Peyer's patch (tissue), 4 donors: ENCODE results near the gene ASRGL1. TPM values are rescaled to one million over a fixed set of nuclear protein-coding genes. Genes with fewer than 3 reads are reported as not detected.

Source experiments
- DNase-seq, 3 donors: peaks; one replicate each; pipeline ENCODE4 v3.0.0-alpha.2; 2017 to 2019
- H3K27ac ChIP-seq, 4 donors: fragments of 200-600 bp; sonication (generic); one replicate each; pipeline ENCODE4 v1.5.1; 2016 to 2019
- H3K27me3 ChIP-seq, 2 donors: fragments of 200-600 bp; sonication (generic); one replicate each; pipeline ENCODE4 v1.5.1; 2019
- H3K36me3 ChIP-seq, 3 donors: fragments of 200-600 bp; sonication (generic); one replicate each; pipeline ENCODE4 v1.5.1; 2016 to 2019
- H3K4me1 ChIP-seq, 4 donors: fragments of 200-600 bp; sonication (generic); one replicate each; pipeline ENCODE4 v1.5.1; 2016 to 2019
- H3K4me3 ChIP-seq, 4 donors: fragments of 200-600 bp; sonication (generic); 1 replicate in 3 of 4; 2 replicates in 1 of 4; pipeline ENCODE4 v1.5.1; 2016 to 2019; ENCODE audit warnings: mild to moderate bottlenecking in 1 of 4
- H3K9me3 ChIP-seq, 4 donors: fragments of 200-600 bp; sonication (generic); one replicate each; pipeline ENCODE4 v1.5.1; 2016 to 2019; ENCODE audit warnings: mild to moderate bottlenecking in 1 of 4
- CTCF ChIP-seq, 6 experiments: fragments of 450-650 bp in 4 of 6; fragments of 200-600 bp in 2 of 6; sonication (generic) in 1 of 6; IDR thresholded peaks; one replicate each; pipeline ENCODE4 v1.5.1; 2017 to 2019; ENCODE audit warnings: antibody characterized with exemption in 6 of 6, mild to moderate bottlenecking in 3 of 6, moderate library complexity in 1 of 6
- POLR2A ChIP-seq, 2 donors: fragments of 450-650 bp; IDR thresholded peaks; one replicate each; pipeline ENCODE4 v1.5.1; 2017; ENCODE audit warnings: antibody characterized with exemption in 2 of 2, mild to moderate bottlenecking in 2 of 2, moderate library complexity in 2 of 2
- total RNA-seq, 4 donors: library from RNA; depleted of rRNA; stranded (reverse); fragments of >200 nt; gene quantifications; one replicate each; pipeline ENCODE4 v1.1.0, GENCODE V29; 2016

Gene ASRGL1
- 10 to 100 TPM; 26.0 to 57.8 (median 29.8) TPM for total RNA-seq

GRCh38 chr11:62337303-62338181 lies at the start of gene ASRGL1:
TSS of gene ASRGL1 (plus strand) at chr11:62337448. CDS start at chr11:62337978, 530 bp downstream.
- DNase-seq = peak; percentile 73 to 95 (median 90)
- Histone ChIP-seq H3K9me3 (no peaks in the 10 kb centered on the region), H3K27ac (peak within 1 kb of the TSS; percentile 21 to 36 (median 30)), H3K4me3 (peak within 1 kb of the TSS; percentile 70 to 81 (median 74)), H3K36me3 (no peaks in the 10 kb centered on the region), H3K27me3 (no peaks in the 10 kb centered on the region), H3K4me1 (peaks cover 0 to 5% (median 0%) of the 10 kb centered on the region in 4 donors)
- no peak for TF ChIP-seq POLR2A (IDR thresholded peaks at IDR 0.05)
- no peak for TF ChIP-seq CTCF (IDR thresholded peaks at IDR 0.05)

- H3K9me3 ChIP-seq = no peaks in the 10 kb centered on the region
- no peak overlapping the region for H3K4me3 ChIP-seq
- TF ChIP-seq CTCF (IDR thresholded peaks at IDR 0.05) (no peak), POLR2A (IDR thresholded peaks at IDR 0.05) (no peak)
- no peak for DNase-seq
- H3K27me3 ChIP-seq = no peaks in the 10 kb centered on the region
- no peaks in the 10 kb centered on the region for H3K36me3 ChIP-seq
- no peaks in the 10 kb centered on the region for H3K4me1 ChIP-seq
- H3K27ac ChIP-seq = no peak overlapping the region
These were observed 41.7 kb upstream of the ASRGL1 start for GRCh38 chr11:62295504-62295903.

- H3K4me3 ChIP-seq = no peak within 1 kb of the TSS
- TF ChIP-seq POLR2A (IDR thresholded peaks at IDR 0.05) (no peak), CTCF (IDR thresholded peaks at IDR 0.05) (no peak)
- H3K27ac ChIP-seq = no peak within 1 kb of the TSS
- H3K9me3 ChIP-seq = no peaks in the 10 kb centered on the region
- H3K4me1 ChIP-seq = no peaks in the 10 kb centered on the region
- H3K27me3 ChIP-seq = no peaks in the 10 kb centered on the region
- no peaks in the 10 kb centered on the region for H3K36me3 ChIP-seq
- DNase-seq = no peak
These were observed 38.3 kb upstream of the ASRGL1 start, which contains the start of gene SCGB1D4 for GRCh38 chr11:62298975-62299374. TSS of gene SCGB1D4 (minus strand) at chr11:62299075. CDS start at chr11:62299010, 65 bp downstream.

- Histone ChIP-seq H3K9me3 (peaks cover 0 to 2% (median 0%) of the 10 kb centered on the region in 4 donors), H3K4me3 (no peak overlapping the region), H3K36me3 (no peaks in the 10 kb centered on the region), H3K27ac (no peak overlapping the region), H3K4me1 (no peaks in the 10 kb centered on the region), H3K27me3 (no peaks in the 10 kb centered on the region)
- TF ChIP-seq POLR2A (IDR thresholded peaks at IDR 0.05) (no peak), CTCF (IDR thresholded peaks at IDR 0.05) (no peak)
- DNase-seq = no peak
These were observed 31.0 kb upstream of the ASRGL1 start for GRCh38 chr11:62306227-62306626.

GRCh38 chr11:62307950-62308349 lies 29.3 kb upstream of the ASRGL1 start:
- no peak overlapping the region for H3K27ac ChIP-seq
- H3K4me1 ChIP-seq = no peaks in the 10 kb centered on the region
- H3K4me3 ChIP-seq = no peak overlapping the region
- no peaks in the 10 kb centered on the region for H3K36me3 ChIP-seq
- H3K9me3 ChIP-seq = peaks cover 0 to 2% (median 0%) of the 10 kb centered on the region in 4 donors
- TF ChIP-seq CTCF (IDR thresholded peaks at IDR 0.05) (no peak), POLR2A (IDR thresholded peaks at IDR 0.05) (no peak)
- no peak for DNase-seq
- H3K27me3 ChIP-seq = no peaks in the 10 kb centered on the region
